IMR-90 (cell line): ENCODE data around the gene CCL5. TPM values are rescaled to one million over a fixed set of nuclear protein-coding genes. Genes with fewer than 3 reads are reported as not detected.

Experiments used
- ATAC-seq: fragments of 200-7000 bp; cut with Tn5 transposase; 2 replicates; pipeline ENCODE4 v1.9.1; 2020; ENCODE audit warnings: low read depth, mild to moderate bottlenecking, moderate library complexity
- BruUV-seq: library from RNA; stranded (reverse); fragments of 400-500 nt; replicated peaks from 2 replicates; lab custom pipeline; 2021; lab: Mats Ljungman, UMichigan
- CTCF ChIA-PET: fragments of 300-600 bp; formaldehyde crosslinking; extraction: SDS; loops from one replicate; lab custom pipeline; 2021; ENCODE audit warnings: antibody characterized with exemption; lab: Yijun Ruan, JAX
- POLR2A ChIA-PET: fragments of 300-600 bp; sonication (Branson Sonifier 250); formaldehyde crosslinking; loops from one replicate; lab custom pipeline; 2022; ENCODE audit warnings: antibody characterized with exemption; ENCODE audit not compliant: unreplicated experiment; lab: Charles Lee
- DNase-seq: peaks from one replicate; pipeline ENCODE4 v3.0.0; 2013
- H2AFZ ChIP-seq: replicated peaks from 2 replicates; pipeline ENCODE3; 2013; ENCODE audit warnings: low read length, mild to moderate bottlenecking; ENCODE audit not compliant: poor library complexity
- H2AK5ac ChIP-seq: 2 replicates; pipeline ENCODE4 v1.6.1; 2013; ENCODE audit warnings: low read depth, low read length, inconsistent platforms
- H2AK9ac ChIP-seq: replicated peaks from 2 replicates; pipeline ENCODE3; 2013; ENCODE audit warnings: mild to moderate bottlenecking, low read depth, low read length, moderate library complexity; ENCODE audit not compliant: poor library complexity
- H2BK120ac ChIP-seq: 2 replicates; pipeline ENCODE4 v1.6.1; 2013; ENCODE audit warnings: low read depth, low read length, inconsistent platforms
- H2BK15ac ChIP-seq: 3 replicates; pipeline ENCODE4 v1.6.1; 2013; ENCODE audit warnings: low read depth, low read length, inconsistent platforms
- H2BK20ac ChIP-seq: 2 replicates; pipeline ENCODE4 v1.6.1; 2013; ENCODE audit warnings: low read depth, mild to moderate bottlenecking, inconsistent platforms, low read length, moderate library complexity
- H2BK5ac ChIP-seq: 2 replicates; pipeline ENCODE4 v1.6.1; 2013; ENCODE audit warnings: mild to moderate bottlenecking, low read depth, low read length, inconsistent platforms; ENCODE audit not compliant: poor library complexity, severe bottlenecking
- H3K14ac ChIP-seq: replicated peaks from 2 replicates; pipeline ENCODE4 v1.6.1; 2013; ENCODE audit warnings: low read depth, low read length, inconsistent platforms
- H3K18ac ChIP-seq: 2 replicates; pipeline ENCODE4 v1.6.1; 2013; ENCODE audit warnings: low read depth, low read length, control low read depth
- H3K23ac ChIP-seq: 2 replicates; pipeline ENCODE4 v1.6.1; 2013; ENCODE audit warnings: low read depth, low read length, inconsistent platforms
- H3K27ac ChIP-seq: 2 replicates; pipeline ENCODE4 v1.5.1; 2013; ENCODE audit warnings: mild to moderate bottlenecking, control low read depth, low read length; ENCODE audit not compliant: insufficient read depth
- H3K27me3 ChIP-seq: 2 replicates; pipeline ENCODE4 v1.6.1; 2013; ENCODE audit warnings: low read length; ENCODE audit not compliant: control insufficient read depth, insufficient read depth
- H3K36me3 ChIP-seq: 2 replicates; pipeline ENCODE4 v1.6.1; 2013; ENCODE audit warnings: low read length, mixed read lengths; ENCODE audit not compliant: control insufficient read depth, insufficient read depth
- H3K4ac ChIP-seq: 2 replicates; pipeline ENCODE4 v1.6.1; 2013; ENCODE audit warnings: low read depth, low read length, inconsistent platforms
- H3K4me1 ChIP-seq: 2 replicates; pipeline ENCODE4 v1.6.1; 2013; ENCODE audit warnings: low read length, mixed read lengths; ENCODE audit not compliant: control insufficient read depth, insufficient read depth
- H3K4me2 ChIP-seq: 2 replicates; pipeline ENCODE4 v1.6.1; 2013; ENCODE audit warnings: low read depth, mild to moderate bottlenecking, control low read depth, low read length, moderate library complexity
- H3K4me3 ChIP-seq: 2 replicates; pipeline ENCODE4 v1.5.1; 2013; ENCODE audit warnings: low read depth, mild to moderate bottlenecking, control low read depth, low read length, moderate library complexity; ENCODE audit not compliant: insufficient read depth
- H3K56ac ChIP-seq: 2 replicates; pipeline ENCODE4 v1.6.1; 2013; ENCODE audit warnings: low read length, inconsistent platforms; ENCODE audit not compliant: insufficient read depth; ENCODE audit errors: extremely low read depth
- H3K79me1 ChIP-seq, 2 experiments: 2 replicates each; pipeline ENCODE4 v1.6.1; 2013; ENCODE audit warnings: low read length in 2 of 2, inconsistent platforms in 1 of 2, low read depth in 1 of 2
- H3K9ac ChIP-seq: 2 replicates; pipeline ENCODE4 v1.6.1; 2013; ENCODE audit warnings: low read depth, low read length, control low read depth
- H3K9me1 ChIP-seq: 2 replicates; pipeline ENCODE4 v1.6.1; 2013; ENCODE audit warnings: low read length, inconsistent platforms; ENCODE audit not compliant: insufficient read depth
- H3K9me3 ChIP-seq: 2 replicates; pipeline ENCODE4 v1.6.1; 2013; ENCODE audit warnings: low read length; ENCODE audit not compliant: control insufficient read depth, insufficient read depth
- H4K20me1 ChIP-seq: 2 replicates; pipeline ENCODE4 v1.6.1; 2013; ENCODE audit warnings: low read length, inconsistent platforms; ENCODE audit not compliant: insufficient read depth
- H4K5ac ChIP-seq: 2 replicates; pipeline ENCODE4 v1.6.1; 2013; ENCODE audit warnings: mild to moderate bottlenecking, low read depth, low read length, control low read depth
- H4K8ac ChIP-seq, 2 experiments: 2 replicates each; pipeline ENCODE4 v1.6.1; 2013; ENCODE audit warnings: low read depth in 2 of 2, low read length in 2 of 2, control low read depth in 1 of 2, inconsistent platforms in 1 of 2
- H4K91ac ChIP-seq: 2 replicates; pipeline ENCODE4 v1.6.1; 2013; ENCODE audit warnings: low read depth, low read length, inconsistent platforms; ENCODE audit not compliant: insufficient read depth
- BHLHE40 ChIP-seq: fragments of 150-350 bp; IDR thresholded peaks from 2 replicates; pipeline ENCODE4 v1.6.1; 2016; ENCODE audit warnings: mild to moderate bottlenecking, low read depth, low read length
- CEBPB ChIP-seq: IDR thresholded peaks from 2 replicates; pipeline ENCODE4 v1.6.1; 2012; ENCODE audit warnings: low read depth, low read length, improper control_type of control experiment
- CHD1 ChIP-seq: IDR thresholded peaks from 2 replicates; pipeline ENCODE4 v1.6.1; 2012; ENCODE audit warnings: low read depth, low read length, improper control_type of control experiment
- CTCF ChIP-seq: conservative IDR thresholded peaks from 2 replicates; pipeline ENCODE4 v1.5.1; 2012; ENCODE audit warnings: mild to moderate bottlenecking, low read depth, low read length, improper control_type of control experiment
- ELK1 ChIP-seq: fragments of 150-350 bp; IDR thresholded peaks from 2 replicates; pipeline ENCODE4 v1.6.1; 2016; ENCODE audit warnings: low read depth, mild to moderate bottlenecking, low read length, moderate library complexity, borderline replicate concordance
- MAFK ChIP-seq: IDR thresholded peaks from 2 replicates; pipeline ENCODE4 v1.6.1; 2012; ENCODE audit warnings: low read depth, low read length, improper control_type of control experiment
- MXI1 ChIP-seq: IDR thresholded peaks from 2 replicates; pipeline ENCODE4 v1.6.1; 2012; ENCODE audit warnings: low read depth, mild to moderate bottlenecking, low read length, moderate library complexity, borderline replicate concordance
- NFE2L2 ChIP-seq: fragments of 150-350 bp; IDR thresholded peaks from 2 replicates; pipeline ENCODE4 v1.6.1; 2016; ENCODE audit warnings: low read depth, mild to moderate bottlenecking, low read length
- POLR2A ChIP-seq: IDR thresholded peaks from 2 replicates; pipeline ENCODE4 v1.6.1; 2012; ENCODE audit warnings: mild to moderate bottlenecking, low read depth, low read length
- RAD21 ChIP-seq: IDR thresholded peaks from 2 replicates; pipeline ENCODE4 v1.6.1; 2012; ENCODE audit warnings: low read length, improper control_type of control experiment
- RFX5 ChIP-seq: IDR thresholded peaks from 2 replicates; pipeline ENCODE4 v1.8.0; 2012; ENCODE audit warnings: low read depth, mild to moderate bottlenecking, low read length, moderate library complexity
- SMC3 ChIP-seq: fragments of 150-350 bp; IDR thresholded peaks from 2 replicates; pipeline ENCODE4 v1.6.1; 2016; ENCODE audit warnings: low read depth, mild to moderate bottlenecking, antibody characterized with exemption, low read length, moderate library complexity
- USF2 ChIP-seq: fragments of 150-350 bp; IDR thresholded peaks from 2 replicates; pipeline ENCODE4 v1.6.1; 2017; ENCODE audit warnings: mild to moderate bottlenecking, antibody characterized with exemption, low read length, low read depth
- WGBS, 2 experiments: methylation state at CpG; one replicate each; pipeline versions ENCODE4 v1.1.5 to v1.1.7; 2013; ENCODE audit warnings: missing lambda C conversion rate in 2 of 2; ENCODE audit not compliant: insufficient read length in 1 of 2; ENCODE audit errors: extremely low coverage in 2 of 2; 5-methylcytosine and 5-hydroxymethylcytosine counted together
- dilution Hi-C: fragments of 300-500 bp; cut with HindIII; formaldehyde crosslinking; loops from one replicate; pipeline ENCODE4 v1.14.3; 2018; ENCODE audit warnings: low sequenced_read_pairs; ENCODE audit not compliant: unreplicated experiment
- in situ Hi-C: fragments of 300-500 bp; cut with MboI; formaldehyde crosslinking; loops from 3 replicates; pipeline ENCODE4 v1.14.3; 2019; ENCODE audit warnings: low sequenced_read_pairs, inconsistent platforms, mixed read lengths
- intact Hi-C: fragments of 100-400 bp; cut with micrococcal nuclease; formaldehyde crosslinking; loops from 2 replicates; pipeline ENCODE4 v1.10.0; 2022
- polyA plus RNA-seq, 3 experiments: library from polyadenylated mRNA; depleted of rRNA; stranded (reverse); fragments of >200 nt; gene quantifications; 2 replicates each; pipeline ENCODE4 v1.2.3, GENCODE V29; 2012; ENCODE audit warnings: low replicate concordance in 1 of 3
- total RNA-seq: library from RNA; depleted of rRNA; stranded (reverse); fragments of >200 nt; gene quantifications from 2 replicates; pipeline ENCODE4 v1.2.3, GENCODE V29; 2012

Gene CCL5
- total and polyA plus RNA-seq, 2 of the 4 experiments (the other 2 are of a cell fraction), result not detected

GRCh38 chr17:35927714-35928113 is 47.6 kb upstream of the CCL5 start (continued):
- TF ChIP-seq USF2, result no peak
- no peak for TF ChIP-seq MXI1
- no peak for TF ChIP-seq RAD21
- TF ChIP-seq MAFK, result no peak

- no peaks in the 10 kb centered on the region for H3K9me3 ChIP-seq
- BruUV-seq, result no TSS peak
- H4K91ac ChIP-seq, result no peak overlapping the region
- no peaks in the 10 kb centered on the region for H3K4me1 ChIP-seq
- no peak overlapping the region for H3K23ac ChIP-seq
- no peak overlapping the region for H2BK5ac ChIP-seq
- H3K27ac ChIP-seq, result no peak overlapping the region
- H4K20me1 ChIP-seq, result no peaks in the 10 kb centered on the region
- dilution Hi-C loops (no loop called here), intact Hi-C loops (no loop called here), in situ Hi-C loops (no loop called here)
- H3K4me3 ChIP-seq, result no peak overlapping the region
- ChIA-PET POLR2A (no interaction called here), CTCF (no interaction called here)
- H2AK5ac ChIP-seq, result no peak overlapping the region
- no peak for ATAC-seq
- no peak overlapping the region for H3K14ac ChIP-seq
- no peak overlapping the region for H2AFZ ChIP-seq
- H3K9me1 ChIP-seq, result no peaks in the 10 kb centered on the region
- no peaks in the 10 kb centered on the region for H3K79me1 ChIP-seq
- no peak overlapping the region for H2BK15ac ChIP-seq
- H3K4me2 ChIP-seq, result no peak overlapping the region
- H3K4ac ChIP-seq, result no peak overlapping the region
- H3K9ac ChIP-seq, result no peak overlapping the region
- no peak overlapping the region for H4K8ac ChIP-seq
- no peak overlapping the region for H3K18ac ChIP-seq
- H2AK9ac ChIP-seq, result no peak overlapping the region
- H2BK20ac ChIP-seq, result no peak overlapping the region
- no peaks in the 10 kb centered on the region for H3K27me3 ChIP-seq
- H4K5ac ChIP-seq, result no peak overlapping the region
- no peak overlapping the region for H2BK120ac ChIP-seq
- H3K56ac ChIP-seq, result no peak overlapping the region
- DNase-seq, result no peak
- no CpG with 5 or more reads among the region's 6 CpGs for WGBS, 2 experiments
- H3K36me3 ChIP-seq, result no peaks in the 10 kb centered on the region
- TF ChIP-seq CEBPB (no peak), MAFK (no peak), SMC3 (no peak), RFX5 (no peak), USF2 (no peak), BHLHE40 (no peak), MXI1 (no peak), CHD1 (no peak), POLR2A (no peak), ELK1 (no peak), CTCF (no peak), NFE2L2 (no peak)
Measured at GRCh38 chr17:35923609-35924114, 43.5 kb upstream of the CCL5 start.
